Activated T-helper 2 cell treated with anti-CD3 and anti-CD28 coated beads, Interferon-gamma antibody, Interleukin-2, Interleukin-4, amounts not matched to agents 10 μg/mL and 5 μg/mL and 100 μg/mL, durations not matched to agents 14 hours and 24 hours and 36 hours (primary cell): ENCODE data around the gene DDX60. TPM values are rescaled to one million over a fixed set of nuclear protein-coding genes. Genes with fewer than 3 reads are reported as not detected.

ENCODE experiments used
- DNase-seq: peaks from one replicate; pipeline ENCODE4 v3.0.0; 2021; ENCODE audit warnings: low spot score
- H3K27ac Mint-ChIP-seq: one replicate; pipeline ENCODE4 v1.8.0; 2021; ENCODE audit warnings: mixed read lengths
- H3K27me3 Mint-ChIP-seq: one replicate; pipeline ENCODE4 v1.8.0; 2021; ENCODE audit warnings: low read depth, mixed read lengths
- H3K36me3 Mint-ChIP-seq: one replicate; pipeline ENCODE4 v1.8.0; 2021; ENCODE audit warnings: low read depth, mixed read lengths
- H3K4me1 Mint-ChIP-seq: one replicate; pipeline ENCODE4 v1.8.0; 2021; ENCODE audit warnings: low read depth, mixed read lengths
- H3K4me3 Mint-ChIP-seq: one replicate; pipeline ENCODE4 v1.8.0; 2021; ENCODE audit warnings: low read depth, mild to moderate bottlenecking, moderate library complexity, mixed read lengths
- H3K9me3 Mint-ChIP-seq: one replicate; pipeline ENCODE4 v1.8.0; 2021; ENCODE audit warnings: mixed read lengths
- intact Hi-C: fragments of 100-400 bp; cut with micrococcal nuclease; formaldehyde crosslinking; loops from one replicate; pipeline ENCODE4 v1.15.1; 2023
- total RNA-seq: library from RNA; stranded (reverse); gene quantifications from 2 replicates; pipeline ENCODE4 v1.2.3, GENCODE V29; 2022

Gene DDX60
- total RNA-seq, 1 donor from 2014 or later: 5.3 TPM

DNA sequence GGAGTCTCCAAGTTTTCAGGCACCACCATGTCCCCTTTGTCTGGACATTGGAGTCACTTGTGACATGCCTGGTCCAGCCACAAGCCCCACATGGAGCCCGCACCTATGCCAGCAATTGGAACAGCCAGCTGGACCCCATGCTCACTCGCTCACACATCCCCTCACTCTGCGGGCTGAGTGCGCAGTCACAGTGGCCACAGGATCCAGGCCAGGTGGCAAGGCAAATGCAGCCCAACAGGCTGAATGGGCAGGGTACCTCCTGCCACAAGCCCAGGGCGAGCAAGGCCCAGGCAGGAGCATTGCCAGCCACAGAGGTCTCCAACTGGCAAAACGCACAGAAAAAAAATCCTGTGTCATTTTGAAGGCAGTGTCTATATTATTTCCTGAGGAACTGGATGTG is 144.2 kb downstream of the DDX60 start:
- intact Hi-C loops: no loop called here
- H3K36me3 Mint-ChIP-seq: no peaks in the 10 kb centered on the region
- H3K27ac Mint-ChIP-seq: no peak overlapping the region
- no peak for DNase-seq
- no peaks in the 10 kb centered on the region for H3K4me1 Mint-ChIP-seq
- H3K27me3 Mint-ChIP-seq: peaks cover 3% of the 10 kb centered on the region
- no peaks in the 10 kb centered on the region for H3K9me3 Mint-ChIP-seq
- no peak overlapping the region for H3K4me3 Mint-ChIP-seq

DNA sequence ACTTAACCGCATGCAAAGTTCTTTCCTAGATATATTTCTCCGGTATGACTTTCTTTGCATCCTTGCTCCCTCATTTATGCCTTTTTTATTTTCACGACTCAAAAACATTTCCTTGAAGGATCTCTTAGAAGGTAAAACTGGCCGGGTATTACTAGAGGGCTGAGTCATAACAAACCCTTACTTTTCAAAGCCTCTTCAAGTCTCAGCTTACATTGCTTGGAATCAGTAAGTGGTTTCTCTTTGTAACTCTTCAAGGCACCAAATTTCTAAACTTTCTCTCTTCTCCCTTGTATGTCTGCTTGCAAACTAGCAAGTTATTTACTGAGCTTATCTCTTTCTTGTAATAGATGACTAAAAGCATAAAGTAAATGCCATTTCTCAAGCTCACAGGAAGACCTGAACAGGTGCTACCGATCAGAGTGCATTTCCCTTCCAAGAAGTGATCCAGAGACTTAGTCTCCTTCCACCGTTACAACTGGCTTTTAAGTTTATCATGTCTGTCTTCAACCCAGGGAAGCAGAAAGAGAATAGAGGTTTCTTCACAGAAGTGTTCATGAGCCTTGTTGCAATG is 150.8 kb downstream of the DDX60 start:
- Mint-ChIP-seq H3K4me3 (no peak overlapping the region), H3K27me3 (no peaks in the 10 kb centered on the region), H3K27ac (no peak overlapping the region), H3K36me3 (no peaks in the 10 kb centered on the region), H3K4me1 (peaks cover 6% of the 10 kb centered on the region), H3K9me3 (no peaks in the 10 kb centered on the region)
- intact Hi-C loops: no loop called here
- DNase-seq: no peak

Other genes with a start within 250 kb of the DDX60 start
- not detected in 2 replicates for gene ANXA10, start 226.2 kb downstream of the DDX60 start, total RNA-seq
- gene DDX60L, start 161.7 kb upstream of the DDX60 start, total RNA-seq: 2.6 and 2.7 TPM in 2 replicates
- gene PALLD, start 178.3 kb upstream of the DDX60 start, total RNA-seq: 19.3 and 19.8 TPM in 2 replicates